Uterus (tissue), 4 donors: ENCODE data around the gene RCAN2. TPM values are rescaled to one million over a fixed set of nuclear protein-coding genes. Genes with fewer than 3 reads are reported as not detected.

Source experiments
- DNase-seq, 2 donors: peaks; one replicate each; pipeline ENCODE4 v3.0.0-alpha.2; 2019 to 2020
- H3K27ac ChIP-seq, 2 donors: fragments of 200-600 bp; sonication (generic); 1 replicate in 1 of 2; 2 replicates in 1 of 2; pipeline ENCODE4 v1.5.1; 2016 to 2018
- H3K27me3 ChIP-seq, 2 donors: fragments of 200-600 bp; sonication (generic); one replicate each; pipeline ENCODE4 v1.5.1; 2018 to 2019; ENCODE audit warnings: control low read depth in 1 of 2
- H3K36me3 ChIP-seq, 2 donors: fragments of 200-600 bp; sonication (generic); one replicate each; pipeline ENCODE4 v1.5.1; 2019; ENCODE audit warnings: control low read depth in 1 of 2
- H3K4me1 ChIP-seq, 2 donors: fragments of 200-600 bp; sonication (generic); one replicate each; pipeline ENCODE4 v1.5.1; 2018 to 2019; ENCODE audit warnings: control low read depth in 1 of 2
- H3K4me3 ChIP-seq, 2 donors: fragments of 200-600 bp; sonication (generic); 1 replicate in 1 of 2; 2 replicates in 1 of 2; pipeline ENCODE4 v1.5.1; 2018 to 2019; ENCODE audit warnings: mild to moderate bottlenecking in 1 of 2
- H3K9me3 ChIP-seq, 2 donors: fragments of 200-600 bp; sonication (generic); one replicate each; pipeline ENCODE4 v1.5.1; 2019; ENCODE audit warnings: control low read depth in 1 of 2
- CTCF ChIP-seq, 4 experiments: fragments of 200-600 bp in 2 of 4; fragments of 450-650 bp in 2 of 4; sonication (generic) in 2 of 4; IDR thresholded peaks; one replicate each; pipeline ENCODE4 v1.5.1; 2016 to 2019; ENCODE audit warnings: antibody characterized with exemption in 4 of 4, mild to moderate bottlenecking in 2 of 4, moderate library complexity in 1 of 4
- POLR2A ChIP-seq, 2 donors: fragments of 450-650 bp; IDR thresholded peaks; one replicate each; pipeline ENCODE4 v1.6.1; 2016; ENCODE audit warnings: antibody characterized with exemption in 2 of 2, mild to moderate bottlenecking in 1 of 2, moderate library complexity in 1 of 2
- intact Hi-C: fragments of 100-400 bp; cut with DNase I; formaldehyde crosslinking; loops from one replicate; pipeline ENCODE4 v1.15.1; 2023; ENCODE audit warnings: low total_unique reads
- total RNA-seq, 4 donors: library from RNA; depleted of rRNA in 3 of 4; stranded (reverse); fragments of >200 nt in 3 of 4; gene quantifications; one replicate each; pipeline versions ENCODE4 v1.1.0 to v1.2.4, GENCODE V29; 2014 to 2023
- donor health status: DM: yes; HTN: yes; CAD: no.

RCAN2 gene
- total RNA-seq, 4 donors from 2014 or later = 3.0 to 36.4 (median 16.3) TPM

- TF ChIP-seq POLR2A (IDR thresholded peaks at IDR 0.05) (no peak), CTCF (IDR thresholded peaks at IDR 0.05) (no peak)
- Histone ChIP-seq H3K27ac (no peak overlapping the region), H3K4me3 (no peak overlapping the region), H3K36me3 (no peaks in the 10 kb centered on the region), H3K27me3 (no peaks in the 10 kb centered on the region), H3K9me3 (no peaks in the 10 kb centered on the region), H3K4me1 (peaks cover 0 to 5% of the 10 kb centered on the region in 2 donors)
- DNase-seq = no peak
- intact Hi-C loops = no loop called here
Measured at GRCh38 chr6:46378161-46378881, 112.9 kb downstream of the RCAN2 start.

- Histone ChIP-seq H3K36me3 (no peaks in the 10 kb centered on the region), H3K4me1 (peaks cover 0 to 5% of the 10 kb centered on the region in 2 donors), H3K27ac (no peak overlapping the region), H3K9me3 (no peaks in the 10 kb centered on the region), H3K27me3 (no peaks in the 10 kb centered on the region), H3K4me3 (no peak overlapping the region)
- no peak for TF ChIP-seq POLR2A (IDR thresholded peaks at IDR 0.05)
- TF ChIP-seq CTCF (IDR thresholded peaks at IDR 0.05) = no peak
- no peak for DNase-seq
- intact Hi-C loops = no loop called here
Measured at GRCh38 chr6:46377209-46377608, 114.0 kb downstream of the RCAN2 start.

GRCh38 chr6:46376562-46377061 is 114.6 kb downstream of the RCAN2 start:
- TF ChIP-seq CTCF (IDR thresholded peaks at IDR 0.05) (no peak), POLR2A (IDR thresholded peaks at IDR 0.05) (no peak)
- intact Hi-C loops = no loop called here
- peaks cover 0 to 2% of the 10 kb centered on the region in 2 donors for H3K4me1 ChIP-seq
- H3K27ac ChIP-seq = no peak overlapping the region
- H3K4me3 ChIP-seq = no peak overlapping the region
- no peak for DNase-seq
- no peaks in the 10 kb centered on the region for H3K9me3 ChIP-seq
- H3K27me3 ChIP-seq = no peaks in the 10 kb centered on the region
- no peaks in the 10 kb centered on the region for H3K36me3 ChIP-seq

DNA sequence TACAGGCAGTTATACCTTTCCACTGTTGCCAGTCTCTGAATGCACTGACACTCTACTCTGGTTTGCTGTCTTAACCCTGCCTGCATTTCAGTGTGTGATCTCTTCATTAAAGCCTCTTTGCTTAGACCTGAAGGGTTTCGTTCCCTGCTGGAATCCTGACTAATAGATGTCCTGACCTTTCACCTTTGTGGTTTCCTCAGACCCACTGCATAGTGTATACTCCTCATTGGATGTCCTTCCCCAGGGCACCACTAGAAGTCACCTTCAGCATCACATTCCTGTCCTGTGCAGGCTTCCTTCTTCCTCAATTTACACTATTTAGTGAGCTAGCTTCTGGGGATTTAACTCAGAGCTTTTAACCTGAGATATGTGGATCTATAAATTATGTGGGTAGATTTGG is 120.6 kb downstream of the RCAN2 start:
- TF ChIP-seq POLR2A (IDR thresholded peaks at IDR 0.05) = no peak
- no peak for TF ChIP-seq CTCF (IDR thresholded peaks at IDR 0.05)
- H3K4me1 ChIP-seq = no peaks in the 10 kb centered on the region
- intact Hi-C loops = no loop called here
- H3K9me3 ChIP-seq = no peaks in the 10 kb centered on the region
- no peaks in the 10 kb centered on the region for H3K36me3 ChIP-seq
- H3K27me3 ChIP-seq = no peaks in the 10 kb centered on the region
- H3K27ac ChIP-seq = no peak overlapping the region
- DNase-seq = no peak
- H3K4me3 ChIP-seq = no peak overlapping the region

- H3K27me3 ChIP-seq = no peaks in the 10 kb centered on the region
- no peaks in the 10 kb centered on the region for H3K9me3 ChIP-seq
- TF ChIP-seq CTCF (IDR thresholded peaks at IDR 0.05) = no peak
- TF ChIP-seq POLR2A (IDR thresholded peaks at IDR 0.05) = no peak
- intact Hi-C loops = no loop called here
- no peak overlapping the region for H3K27ac ChIP-seq
- H3K36me3 ChIP-seq = no peaks in the 10 kb centered on the region
- H3K4me3 ChIP-seq = no peak overlapping the region
- no peak for DNase-seq
- H3K4me1 ChIP-seq = no peaks in the 10 kb centered on the region
Measured at GRCh38 chr6:46368169-46368536, 123.1 kb downstream of the RCAN2 start.
